HepG2 (cell line): Measurements from ENCODE around the gene PLD4. TPM values are rescaled to one million over a fixed set of nuclear protein-coding genes. Genes with fewer than 3 reads are reported as not detected.
A peak's percentile ranks its signal among the peaks of the same experiment; 100 is the strongest.

Experiments used
- ATAC-seq: fragments of 200-7000 bp; cut with Tn5 transposase; 3 replicates; pipeline ENCODE4 v1.9.1; 2020; ENCODE audit warnings: mild to moderate bottlenecking, moderate library complexity
- BruUV-seq: library from RNA; stranded (reverse); fragments of 400-500 nt; replicated peaks from 2 replicates; lab custom pipeline; 2021; lab: Mats Ljungman, UMichigan
- CTCF ChIA-PET: fragments of 300-600 bp; formaldehyde crosslinking; extraction: SDS; loops from one replicate; lab custom pipeline; 2021; ENCODE audit warnings: low total read pairs, inconsistent platforms, low intra/inter-chr PET ratio; lab: Yijun Ruan, JAX
- POLR2A ChIA-PET: fragments of 350-600 bp; sonication (Branson Sonifier 250); formaldehyde crosslinking; loops from one replicate; lab custom pipeline; 2020; ENCODE audit warnings: antibody characterized with exemption, inconsistent platforms; lab: Yijun Ruan, JAX
- DNase-seq: peaks from one replicate; pipeline ENCODE4 v3.0.0-alpha.2; 2015; ENCODE audit warnings: low spot score
- FAIRE-seq: peaks from 3 replicates; lab custom pipeline; 2011; peaks lifted over from hg19 to GRCh38; lab: Jason Lieb, UNC
- H2AFZ ChIP-seq: one replicate; pipeline ENCODE4 v1.6.1; 2011; ENCODE audit warnings: low read length, inconsistent platforms
- H3K27ac ChIP-seq: fragments of 300-600 bp; 3 replicates; pipeline ENCODE4 v1.8.0; 2011; ENCODE audit warnings: mixed run types, mild to moderate bottlenecking, mixed read lengths, low read length, inconsistent platforms; ENCODE audit not compliant: insufficient read depth; ENCODE audit errors: extremely low read length
- H3K27me3 ChIP-seq, 2 experiments: fragments of 200-600 bp in 1 of 2; 2 replicates in 1 of 2; 3 replicates in 1 of 2; pipeline versions ENCODE4 v1.6.0 to v1.8.0; 2011; ENCODE audit warnings: low read length in 2 of 2, mild to moderate bottlenecking in 2 of 2, moderate library complexity in 2 of 2, inconsistent platforms in 1 of 2; ENCODE audit not compliant: insufficient read depth in 2 of 2, control insufficient read depth in 1 of 2
- H3K36me3 ChIP-seq, 2 experiments: fragments of 200-600 bp in 1 of 2; replicated peaks in 1 of 2; 2 replicates in 1 of 2; 3 replicates in 1 of 2; pipeline versions ENCODE4 v1.5.1 to v1.8.0; 2011; ENCODE audit warnings: low read length in 2 of 2, inconsistent platforms in 1 of 2; ENCODE audit not compliant: insufficient read depth in 2 of 2, control insufficient read depth in 1 of 2
- H3K4me1 ChIP-seq: 2 replicates; pipeline ENCODE4 v1.5.1; 2012; ENCODE audit warnings: low read length, inconsistent platforms; ENCODE audit not compliant: insufficient read depth
- H3K4me2 ChIP-seq: 2 replicates; pipeline ENCODE4 v1.6.0; 2011; ENCODE audit warnings: low read depth, low read length, inconsistent platforms
- H3K4me3 ChIP-seq, 3 experiments: fragments of 200-600 bp in 1 of 3; sonication (generic), shearing (Covaris generic) in 1 of 3; replicated peaks in 1 of 3; 2 replicates each; pipeline ENCODE4 v1.5.1; 2011 to 2016; ENCODE audit warnings: low read length in 3 of 3, inconsistent platforms in 2 of 3, low read depth in 2 of 3, mild to moderate bottlenecking in 2 of 3, control low read depth in 1 of 3, mixed read lengths in 1 of 3; ENCODE audit not compliant: insufficient read depth in 1 of 3
- H3K79me2 ChIP-seq: one replicate; pipeline ENCODE4 v1.6.1; 2011; ENCODE audit warnings: low read length, inconsistent platforms; ENCODE audit not compliant: insufficient read depth
- H3K9ac ChIP-seq: 2 replicates; pipeline ENCODE4 v1.6.0; 2011; ENCODE audit warnings: mild to moderate bottlenecking, low read depth, low read length, inconsistent platforms; ENCODE audit not compliant: insufficient read depth
- H3K9me3 ChIP-seq: 2 replicates; pipeline ENCODE4 v1.5.1; 2012; ENCODE audit warnings: mild to moderate bottlenecking, low read length
- H4K20me1 ChIP-seq: 2 replicates; pipeline ENCODE4 v1.6.0; 2011; ENCODE audit warnings: inconsistent platforms, mild to moderate bottlenecking, low read length, moderate library complexity; ENCODE audit not compliant: insufficient read depth
- CAMTA2 ChIP-seq: sonication (generic); formaldehyde crosslinking; IDR thresholded peaks from 2 replicates; pipeline ENCODE4 v1.4.0; 2020; ENCODE audit warnings: mild to moderate bottlenecking, missing genetic modification reagents, borderline replicate concordance
- CHCHD3 ChIP-seq: sonication (generic); formaldehyde crosslinking; IDR thresholded peaks from 2 replicates; pipeline ENCODE4 v1.8.0; 2022; ENCODE audit warnings: mild to moderate bottlenecking, missing genetic modification reagents, moderate library complexity
- ESRRA ChIP-seq: sonication (generic); formaldehyde crosslinking; IDR thresholded peaks from 2 replicates; pipeline ENCODE4 v1.5.1; 2020; ENCODE audit warnings: mild to moderate bottlenecking, low read depth, missing genetic modification reagents
- HDAC2 ChIP-seq: sonication (generic); formaldehyde crosslinking; IDR thresholded peaks from 2 replicates; pipeline ENCODE4 v1.4.0; 2020; ENCODE audit warnings: missing genetic modification reagents
- HOXD1 ChIP-seq: sonication (generic); formaldehyde crosslinking; IDR thresholded peaks from 2 replicates; pipeline ENCODE4 v1.5.0; 2020; ENCODE audit warnings: missing genetic modification reagents
- JUNB ChIP-seq: sonication (generic); formaldehyde crosslinking; IDR thresholded peaks from 2 replicates; pipeline ENCODE4 v1.8.0; 2022; ENCODE audit warnings: missing genetic modification reagents, mild to moderate bottlenecking, borderline replicate concordance
- KLF13 ChIP-seq: sonication (generic); formaldehyde crosslinking; IDR thresholded peaks from 2 replicates; pipeline ENCODE4 v1.4.0; 2020; ENCODE audit warnings: mild to moderate bottlenecking, missing genetic modification reagents
- KLF9 ChIP-seq: IDR thresholded peaks from 2 replicates; pipeline ENCODE4 v1.6.1; 2016; ENCODE audit warnings: low read depth
- MEIS2 ChIP-seq: sonication (generic); formaldehyde crosslinking; IDR thresholded peaks from 2 replicates; pipeline ENCODE4 v1.9.0; 2021; ENCODE audit warnings: mild to moderate bottlenecking, missing genetic modification reagents
- NCOA5 ChIP-seq: sonication (generic); formaldehyde crosslinking; IDR thresholded peaks from 2 replicates; pipeline ENCODE4 v1.4.0; 2020; ENCODE audit warnings: missing genetic modification reagents
- PHF5A ChIP-seq: IDR thresholded peaks from one replicate; pipeline ENCODE4 v1.6.1; 2018; ENCODE audit warnings: low read depth, missing genetic modification reagents; ENCODE audit not compliant: unreplicated experiment
- ZBTB42 ChIP-seq: sonication (generic); formaldehyde crosslinking; IDR thresholded peaks from 2 replicates; pipeline ENCODE4 v1.5.0; 2020; ENCODE audit warnings: mild to moderate bottlenecking, missing genetic modification reagents
- ZFP36L1 ChIP-seq: sonication (generic); formaldehyde crosslinking; IDR thresholded peaks from 2 replicates; pipeline ENCODE4 v1.8.0; 2022; ENCODE audit warnings: mild to moderate bottlenecking, missing genetic modification reagents, moderate library complexity
- ZNF44 ChIP-seq: sonication (generic); formaldehyde crosslinking; IDR thresholded peaks from 2 replicates; pipeline ENCODE4 v1.5.1; 2020; ENCODE audit warnings: mild to moderate bottlenecking, missing genetic modification reagents
- ZNF580 ChIP-seq: IDR thresholded peaks from 2 replicates; pipeline ENCODE4 v1.6.1; 2016; ENCODE audit warnings: low read depth, borderline replicate concordance
- ZNF629 ChIP-seq: sonication (generic); formaldehyde crosslinking; conservative IDR thresholded peaks from 2 replicates; pipeline ENCODE4 v1.5.0; 2020; ENCODE audit warnings: missing genetic modification reagents
- ZNF770 ChIP-seq: sonication (generic); formaldehyde crosslinking; IDR thresholded peaks from 2 replicates; pipeline ENCODE4 v1.5.0; 2020; ENCODE audit warnings: mild to moderate bottlenecking, missing genetic modification reagents
- ZSCAN5A ChIP-seq: sonication (generic); formaldehyde crosslinking; IDR thresholded peaks from 2 replicates; pipeline ENCODE4 v1.8.0; 2022; ENCODE audit warnings: mild to moderate bottlenecking, missing genetic modification reagents, borderline replicate concordance
- WGBS: methylation state at CpG from one replicate; pipeline ENCODE4 v1.1.6; 2017; ENCODE audit warnings: low lambda C conversion rate; 5-methylcytosine and 5-hydroxymethylcytosine counted together
- in situ Hi-C: cut with HindIII; loops from 2 replicates; pipeline ENCODE4 v1.10.0; 2017; ENCODE audit warnings: low pct_unique_long_range_greater_than_20kb; ENCODE audit not compliant: extremely low pct_ligation_motif_present
- intact Hi-C: fragments of 100-400 bp; cut with micrococcal nuclease; formaldehyde crosslinking; loops from one replicate; pipeline ENCODE4 v1.10.0; 2022; ENCODE audit not compliant: unreplicated experiment
- polyA plus RNA-seq, 8 experiments: library from polyadenylated mRNA; depleted of rRNA in 3 of 8; stranded (reverse) in 7 of 8; unstranded in 1 of 8; fragments of >200 nt; fragmentation: Illumina TruSeq in 4 of 8; extraction: Trizol in 4 of 8; gene quantifications; 2 replicates each; pipeline versions ENCODE4 v1.2.1 to v1.2.3, GENCODE V29; 2011 to 2016; ENCODE audit warnings: low read depth in 4 of 8, missing spikeins in 1 of 8, mixed read lengths in 1 of 8; ENCODE audit not compliant: insufficient read depth in 1 of 8
- total RNA-seq, 5 experiments: library from RNA; depleted of rRNA; stranded (reverse); fragments of >200 nt; fragmentation: Illumina TruSeq; extraction: Trizol; gene quantifications; 2 replicates each; pipeline ENCODE4 v1.2.3, GENCODE V29; 2016; ENCODE audit warnings: low read depth in 1 of 5
- TF ChIP-seq, protein P1 (sequence below): sonication (generic); formaldehyde crosslinking; IDR thresholded peaks from 2 replicates; pipeline ENCODE4 v1.8.0; 2022; ENCODE audit warnings: low read depth, missing genetic modification reagents

PLD4 gene
- total and polyA plus RNA-seq, 2 of the 13 experiments (the other 11 are each of a cell fraction or from before 2014, with no cell fraction given): not detected

GRCh38 chr14:104953896-104954656 is 29.4 kb downstream of the PLD4 start:
- Histone ChIP-seq H3K79me2 (no peaks in the 10 kb centered on the region), H4K20me1 (no peaks in the 10 kb centered on the region), H2AFZ (no peak overlapping the region), H3K27ac (no peak overlapping the region), H3K9ac (no peak overlapping the region), H3K36me3 (no peaks in the 10 kb centered on the region), H3K9me3 (no peaks in the 10 kb centered on the region), H3K4me3 (no peak overlapping the region), H3K4me2 (no peak overlapping the region)
- ChIA-PET POLR2A (no interaction called here), CTCF (no interaction called here)
- DNase-seq (no peak), FAIRE-seq (no peak), ATAC-seq (peak; percentile 33; the same call in 1 of the 3 replicates)
- in situ Hi-C loops (no loop called here), intact Hi-C loops (no loop called here)
- WGBS: 21% methylated on average over 11 of the region's 26 CpGs
- no TSS peak for BruUV-seq
- TF ChIP-seq ZFP36L1 (CRISPR knock-in tag) (no peak), ZNF629 (CRISPR knock-in tag) (no peak), HDAC2 (CRISPR knock-in tag) (no peak), PHF5A (CRISPR knock-in tag) (no peak), JUNB (CRISPR knock-in tag) (no peak), ZBTB42 (no peak), MEIS2 (no peak), NCOA5 (no peak), ESRRA (CRISPR knock-in tag) (no peak), ZNF580 (CRISPR knock-in tag) (no peak), CAMTA2 (CRISPR knock-in tag) (no peak), KLF9 (CRISPR knock-in tag) (no peak), KLF13 (CRISPR knock-in tag) (no peak), CHCHD3 (CRISPR knock-in tag) (no peak), HOXD1 (CRISPR knock-in tag) (no peak), ZNF770 (CRISPR knock-in tag) (no peak), ZNF44 (CRISPR knock-in tag) (no peak), ZSCAN5A (CRISPR knock-in tag) (no peak)
- TF ChIP-seq, protein P1, sequence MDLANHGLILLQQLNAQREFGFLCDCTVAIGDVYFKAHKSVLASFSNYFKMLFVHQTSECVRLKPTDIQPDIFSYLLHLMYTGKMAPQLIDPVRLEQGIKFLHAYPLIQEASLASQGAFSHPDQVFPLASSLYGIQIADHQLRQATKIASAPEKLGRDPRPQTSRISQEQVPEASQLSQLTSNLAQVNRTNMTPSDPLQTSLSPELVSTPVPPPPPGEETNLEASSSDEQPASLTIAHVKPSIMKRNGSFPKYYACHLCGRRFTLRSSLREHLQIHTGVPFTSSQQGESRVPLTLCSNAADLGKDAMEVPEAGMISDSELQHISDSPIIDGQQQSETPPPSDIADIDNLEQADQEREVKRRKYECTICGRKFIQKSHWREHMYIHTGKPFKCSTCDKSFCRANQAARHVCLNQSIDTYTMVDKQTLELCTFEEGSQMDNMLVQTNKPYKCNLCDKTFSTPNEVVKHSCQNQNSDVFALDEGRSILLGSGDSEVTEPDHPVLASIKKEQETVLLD (CRISPR knock-in tag): no peak
- TF ChIP-seq, all 625 proteins: peak for 0
- H3K4me1 ChIP-seq: no peaks in the 10 kb centered on the region
- H3K27me3 ChIP-seq: peaks cover 5 to 71% of the 10 kb centered on the region in 2 experiments
